Activated T-cell treated with anti-CD3 and anti-CD28 coated beads, Interleukin-2, amount 50 U/mL, for 24 hours (primary cell): ENCODE results near the gene IARS2.
"Not testable (repeated sequence)": the region's sequence is repeated elsewhere in the genome, so short reads cannot be mapped to it uniquely, and the experiment has no call there.

ENCODE experiments used
- DNase-seq: peaks from one replicate; pipeline ENCODE4 v3.0.0-alpha.2; 2020
- H3K27ac Mint-ChIP-seq: 2 replicates; pipeline ENCODE4 v1.8.0; 2020; ENCODE audit warnings: mild to moderate bottlenecking, mixed read lengths
- H3K27me3 Mint-ChIP-seq: 2 replicates; pipeline ENCODE4 v1.8.0; 2020; ENCODE audit warnings: mixed read lengths
- H3K36me3 Mint-ChIP-seq: 2 replicates; pipeline ENCODE4 v1.8.0; 2020; ENCODE audit warnings: low read depth, mixed read lengths
- H3K4me1 Mint-ChIP-seq: 2 replicates; pipeline ENCODE4 v1.8.0; 2020; ENCODE audit warnings: low read depth, mixed read lengths
- H3K4me3 Mint-ChIP-seq: 2 replicates; pipeline ENCODE4 v1.8.0; 2020; ENCODE audit warnings: mild to moderate bottlenecking, moderate library complexity, mixed read lengths
- H3K9me3 Mint-ChIP-seq: 2 replicates; pipeline ENCODE4 v1.8.0; 2020; ENCODE audit warnings: mixed read lengths

IARS2 gene

DNA sequence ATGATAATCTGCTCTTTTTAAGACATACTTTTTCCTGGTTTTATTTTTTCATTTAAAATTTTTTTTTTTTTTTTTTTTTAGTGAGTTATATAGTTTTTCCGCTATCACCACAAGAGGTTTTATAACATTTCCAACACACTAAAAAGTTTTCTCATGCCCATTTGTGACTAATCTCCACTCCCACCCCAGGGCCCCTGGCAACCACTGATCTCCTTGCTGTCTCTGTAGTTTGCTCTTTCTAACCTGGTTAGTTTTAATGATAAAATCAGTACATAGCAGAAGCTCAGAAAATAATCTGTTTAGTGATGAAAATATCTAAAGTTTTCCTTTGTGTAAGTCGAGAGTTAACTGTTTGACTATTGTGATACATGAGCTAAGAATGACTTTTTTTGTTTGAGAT is 41.8 kb downstream of the IARS2 start:
- Mint-ChIP-seq H3K4me3 (no peak overlapping the region), H3K27me3 (no peaks in the 10 kb centered on the region), H3K4me1 (peaks cover 15% of the 10 kb centered on the region), H3K36me3 (peaks cover 80% of the 10 kb centered on the region), H3K9me3 (no peaks in the 10 kb centered on the region), H3K27ac (peak overlapping the region; percentile 37)
- no peak for DNase-seq

DNA sequence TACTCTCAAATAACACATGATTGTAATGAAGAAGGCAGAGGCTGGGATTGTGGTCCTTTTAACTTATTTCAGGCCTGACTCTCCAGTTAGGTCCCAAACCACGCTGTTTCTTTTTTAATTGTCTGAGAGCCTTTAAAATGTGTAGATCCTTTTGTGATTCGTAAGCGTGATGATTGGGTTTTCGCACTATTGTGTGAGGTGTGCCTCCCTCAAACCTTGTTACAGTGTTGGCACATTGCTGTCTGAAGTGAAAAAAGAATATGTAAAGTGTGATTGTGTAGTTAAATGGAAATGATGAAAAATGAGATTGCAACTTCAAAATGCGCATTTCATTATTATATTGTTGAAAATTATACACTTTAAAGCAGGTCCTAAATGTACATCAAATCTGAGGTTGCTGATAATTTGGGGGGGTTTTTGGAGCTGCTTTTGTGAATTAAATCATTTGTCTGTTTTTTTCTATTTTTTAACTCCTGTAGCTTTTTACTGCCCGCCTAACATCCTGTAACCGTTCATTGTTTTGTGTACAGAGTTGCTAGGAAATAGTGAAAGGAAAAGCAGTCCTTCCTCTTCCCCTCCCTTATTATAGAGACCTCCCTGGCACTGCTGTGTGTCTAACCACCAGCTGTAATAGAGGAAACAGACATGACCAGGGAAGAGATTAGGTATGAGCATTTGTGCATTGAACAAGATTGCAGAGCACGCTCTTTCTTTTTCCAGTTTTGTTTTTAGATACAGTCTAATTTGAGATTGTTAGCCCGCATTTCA is 43.3 kb downstream of the IARS2 start:
- Mint-ChIP-seq H3K9me3 (no peaks in the 10 kb centered on the region), H3K27ac (peak overlapping the region; percentile 76), H3K36me3 (peaks cover 90% of the 10 kb centered on the region), H3K4me3 (no peak overlapping the region), H3K27me3 (no peaks in the 10 kb centered on the region), H3K4me1 (peaks cover 15% of the 10 kb centered on the region)
- DNase-seq, result no peak

DNA sequence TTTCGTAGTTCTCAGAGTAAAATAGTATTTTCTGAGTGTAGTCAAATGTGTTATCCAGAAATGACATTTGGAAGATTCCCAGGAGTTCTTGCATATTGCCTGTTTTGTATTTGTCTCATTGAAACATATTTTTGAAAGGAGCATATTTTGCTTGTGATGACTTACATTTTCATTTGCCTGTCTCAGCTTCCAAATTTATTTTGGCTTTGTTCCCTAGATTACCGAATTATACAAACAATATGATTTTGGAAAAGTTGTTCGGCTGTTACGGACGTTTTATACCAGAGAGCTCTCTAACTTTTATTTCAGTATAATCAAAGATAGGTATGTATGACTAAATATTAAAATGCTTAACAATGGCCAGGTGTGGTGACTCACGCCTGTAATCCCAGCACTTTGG is 46.0 kb downstream of the IARS2 start:
- peaks cover 86% of the 10 kb centered on the region for H3K36me3 Mint-ChIP-seq
- H3K27me3 Mint-ChIP-seq, result no peaks in the 10 kb centered on the region
- DNase-seq, result no peak
- H3K27ac Mint-ChIP-seq, result no peak overlapping the region
- peaks cover 15% of the 10 kb centered on the region for H3K4me1 Mint-ChIP-seq
- no peaks in the 10 kb centered on the region for H3K9me3 Mint-ChIP-seq
- no peak overlapping the region for H3K4me3 Mint-ChIP-seq

DNA sequence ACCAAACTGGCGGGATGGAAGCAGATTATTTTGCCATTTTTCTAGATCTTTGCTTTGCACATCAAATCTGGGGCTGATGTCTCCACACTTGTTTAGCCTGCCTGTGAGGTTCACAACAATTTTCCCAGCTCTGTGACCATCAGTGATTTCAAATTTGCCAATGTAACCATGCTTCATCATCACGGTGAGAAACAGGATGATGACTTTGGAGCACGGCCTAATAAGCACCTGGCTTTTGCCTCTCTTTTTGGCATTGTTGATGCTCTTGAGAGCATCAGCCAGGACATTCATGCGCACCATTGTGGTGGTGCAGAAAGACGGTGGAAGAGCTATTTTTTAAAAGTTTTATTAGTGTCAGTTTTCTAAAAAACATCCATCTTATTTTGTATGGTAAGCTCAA is 50.1 kb downstream of the IARS2 start:
- no peak for DNase-seq
- Mint-ChIP-seq H3K27ac (peak overlapping the region; percentile 66), H3K36me3 (peaks cover 88% of the 10 kb centered on the region), H3K4me3 (no peak overlapping the region), H3K9me3 (no peaks in the 10 kb centered on the region), H3K27me3 (no peaks in the 10 kb centered on the region), H3K4me1 (peaks cover 9% of the 10 kb centered on the region)

DNA sequence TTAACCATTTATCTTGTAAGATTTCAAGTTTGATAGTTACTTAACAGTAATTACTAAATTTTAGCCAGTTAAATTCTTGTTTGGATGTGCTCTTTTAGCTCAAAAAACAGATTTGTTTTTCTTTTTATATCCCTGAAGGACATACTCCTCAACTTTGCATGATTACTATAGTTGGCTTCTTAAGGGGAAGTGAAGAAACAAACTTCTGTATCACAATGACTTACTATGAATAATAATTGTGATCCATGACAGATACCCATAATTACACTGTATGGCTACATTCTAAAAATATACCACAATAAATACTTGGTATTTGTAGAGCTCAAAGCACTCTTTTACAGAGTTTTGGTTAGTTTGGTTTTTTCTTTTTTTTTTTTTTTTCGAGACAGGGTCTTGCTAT is 55.8 kb downstream of the IARS2 start:
- Mint-ChIP-seq H3K36me3 (peaks cover 84% of the 10 kb centered on the region), H3K4me3 (no peak overlapping the region), H3K9me3 (no peaks in the 10 kb centered on the region), H3K27ac (peak overlapping the region; percentile 14), H3K4me1 (peaks cover 9% of the 10 kb centered on the region), H3K27me3 (no peaks in the 10 kb centered on the region)
- no peak for DNase-seq

DNA sequence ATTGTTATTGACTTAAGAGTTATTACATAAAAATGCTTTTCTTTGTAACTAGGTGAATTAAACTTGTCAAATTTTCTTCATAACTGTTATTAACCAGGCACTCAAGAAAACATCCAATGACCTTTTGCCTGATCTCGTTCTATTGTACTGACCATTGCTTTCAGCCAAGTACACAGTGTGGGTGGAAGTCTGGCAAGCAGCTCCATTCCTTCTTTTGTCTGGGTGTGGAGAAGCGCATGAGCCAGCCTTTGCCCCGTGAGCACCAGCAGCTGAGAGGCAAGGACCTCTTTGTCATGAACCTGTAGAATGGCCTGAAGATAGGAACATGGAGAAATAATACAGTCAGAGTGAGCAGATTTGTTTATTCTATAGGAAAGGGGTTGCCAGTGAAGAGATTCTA is 57.5 kb downstream of the IARS2 start:
- peaks cover 84% of the 10 kb centered on the region for H3K36me3 Mint-ChIP-seq
- no peaks in the 10 kb centered on the region for H3K9me3 Mint-ChIP-seq
- no peaks in the 10 kb centered on the region for H3K27me3 Mint-ChIP-seq
- no peak for DNase-seq
- H3K4me1 Mint-ChIP-seq, result no peaks in the 10 kb centered on the region
- H3K27ac Mint-ChIP-seq, result no peak overlapping the region
- no peak overlapping the region for H3K4me3 Mint-ChIP-seq

DNA sequence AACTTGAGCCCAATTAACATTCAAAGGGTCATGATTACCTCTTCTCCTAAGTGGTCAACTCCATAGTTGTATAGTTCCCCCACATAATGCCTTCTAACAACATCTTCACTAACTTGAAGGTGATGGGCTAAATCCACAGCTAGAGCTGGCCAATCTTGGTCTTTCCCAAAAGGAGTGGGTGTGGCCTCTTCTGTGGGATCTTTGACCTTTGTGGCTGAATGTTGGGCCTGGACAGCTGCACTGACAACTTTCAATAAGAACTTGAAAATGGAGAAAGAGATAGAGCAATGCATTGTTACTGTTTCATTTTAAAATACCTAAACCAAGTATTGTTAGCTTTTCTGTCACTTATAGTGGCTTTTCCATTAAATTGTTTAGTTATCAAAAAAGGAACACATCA is 59.2 kb downstream of the IARS2 start:
- Mint-ChIP-seq H3K4me3 (no peak overlapping the region), H3K27ac (peak overlapping the region; percentile 53), H3K9me3 (no peaks in the 10 kb centered on the region), H3K27me3 (no peaks in the 10 kb centered on the region), H3K4me1 (peaks cover 15% of the 10 kb centered on the region), H3K36me3 (peaks cover 86% of the 10 kb centered on the region)
- DNase-seq, result no peak

DNA sequence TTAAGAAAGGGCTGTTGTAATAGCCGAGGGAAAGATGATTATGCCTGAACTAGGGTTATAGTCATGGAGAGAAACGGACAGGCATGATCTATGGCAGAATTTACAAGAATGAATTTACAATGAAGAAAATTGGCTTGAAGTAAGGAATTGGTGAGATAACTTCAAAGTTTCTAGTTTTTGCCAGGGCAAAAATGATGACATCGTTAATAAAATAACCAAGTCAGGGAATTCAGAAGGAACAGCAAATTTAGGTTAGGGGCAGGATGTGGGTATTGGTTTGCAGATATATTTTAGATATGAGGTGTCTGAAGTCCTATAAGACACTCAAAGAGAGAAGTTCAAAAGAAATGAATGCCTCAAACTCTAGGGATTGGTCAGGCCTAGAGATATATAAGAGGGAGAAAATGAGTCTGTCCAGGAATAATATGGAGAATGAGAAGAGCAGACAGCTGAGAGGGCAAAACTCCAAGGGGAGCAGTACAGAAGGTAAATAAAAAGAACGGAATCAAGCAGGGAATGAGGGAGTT is 62.8 kb downstream of the IARS2 start:
- Mint-ChIP-seq H3K27me3 (no peaks in the 10 kb centered on the region), H3K4me1 (peaks cover 19% of the 10 kb centered on the region), H3K36me3 (peaks cover 88% of the 10 kb centered on the region), H3K27ac (peak overlapping the region; percentile 79), H3K9me3 (no peaks in the 10 kb centered on the region), H3K4me3 (no peak overlapping the region)
- DNase-seq, result no peak

DNA sequence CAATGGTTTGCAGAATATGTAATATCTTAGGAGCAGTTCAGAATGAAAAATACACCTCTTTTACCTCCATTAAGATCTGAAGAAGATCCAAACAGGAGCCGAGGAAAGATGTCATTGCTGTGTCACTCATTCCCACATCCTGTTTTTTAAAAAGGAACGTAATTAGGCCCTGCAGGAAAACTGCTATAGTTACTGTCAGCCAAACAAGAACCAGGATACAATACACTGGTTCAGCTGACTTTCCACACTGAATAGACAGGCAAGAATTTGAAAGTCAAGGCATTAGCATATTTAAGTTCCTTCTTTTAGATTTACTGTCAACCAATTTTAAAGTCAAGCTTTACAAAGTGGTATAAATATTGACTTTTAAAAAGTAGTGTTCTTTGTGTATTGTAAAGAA is 63.8 kb downstream of the IARS2 start:
- H3K27me3 Mint-ChIP-seq, result no peaks in the 10 kb centered on the region
- H3K36me3 Mint-ChIP-seq, result peaks cover 82% of the 10 kb centered on the region
- no peak overlapping the region for H3K4me3 Mint-ChIP-seq
- peak overlapping the region; percentile 50 for H3K27ac Mint-ChIP-seq
- peaks cover 19% of the 10 kb centered on the region for H3K4me1 Mint-ChIP-seq
- no peak for DNase-seq
- no peaks in the 10 kb centered on the region for H3K9me3 Mint-ChIP-seq

DNA sequence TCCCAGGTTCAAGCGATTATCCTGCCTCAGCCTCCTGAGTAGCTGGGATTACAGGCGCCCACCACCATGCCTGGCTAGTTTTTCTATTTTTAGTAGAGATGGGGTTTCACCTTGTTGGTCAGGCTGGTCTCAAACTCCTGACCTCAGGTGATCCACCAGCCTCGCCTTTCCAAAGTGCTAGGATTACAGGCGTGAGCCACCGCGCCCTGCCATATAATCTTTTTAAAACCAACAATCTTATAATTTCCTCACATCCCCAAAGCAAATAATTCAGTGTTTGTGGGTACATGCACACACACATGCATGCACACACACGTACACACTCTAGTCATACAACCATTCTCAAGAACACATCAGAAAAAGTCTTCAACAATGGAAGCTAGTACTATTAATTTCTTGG is 64.6 kb downstream of the IARS2 start:
- H3K27me3 Mint-ChIP-seq, H3K9me3 Mint-ChIP-seq, DNase-seq, H3K4me3 Mint-ChIP-seq: not testable (repeated sequence)
- peaks cover 19% of the 10 kb centered on the region for H3K4me1 Mint-ChIP-seq
- peaks cover 80% of the 10 kb centered on the region for H3K36me3 Mint-ChIP-seq
- peak overlapping the region; percentile 1 for H3K27ac Mint-ChIP-seq

DNA sequence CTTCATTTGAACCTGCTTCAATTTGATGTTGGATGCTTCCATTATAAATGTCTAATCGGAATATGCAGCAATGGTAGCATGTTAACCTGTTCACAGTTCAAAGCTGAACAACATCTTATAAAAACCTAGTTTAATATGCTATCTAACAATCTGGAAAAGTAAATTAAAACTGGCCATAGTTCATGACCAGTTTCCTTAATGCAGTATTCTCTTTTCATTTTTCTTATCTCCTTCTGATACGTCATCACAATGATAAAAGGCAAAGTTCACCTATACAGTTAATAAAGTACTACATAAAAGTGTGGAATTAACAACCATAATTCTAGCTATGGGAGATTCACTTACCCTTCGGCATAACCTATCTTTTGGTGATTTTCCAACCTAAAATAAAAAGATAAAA is 65.1 kb downstream of the IARS2 start:
- Mint-ChIP-seq H3K27me3 (no peaks in the 10 kb centered on the region), H3K4me3 (no peak overlapping the region), H3K4me1 (peaks cover 19% of the 10 kb centered on the region), H3K27ac (no peak overlapping the region), H3K9me3 (no peaks in the 10 kb centered on the region), H3K36me3 (peaks cover 80% of the 10 kb centered on the region)
- no peak for DNase-seq

DNA sequence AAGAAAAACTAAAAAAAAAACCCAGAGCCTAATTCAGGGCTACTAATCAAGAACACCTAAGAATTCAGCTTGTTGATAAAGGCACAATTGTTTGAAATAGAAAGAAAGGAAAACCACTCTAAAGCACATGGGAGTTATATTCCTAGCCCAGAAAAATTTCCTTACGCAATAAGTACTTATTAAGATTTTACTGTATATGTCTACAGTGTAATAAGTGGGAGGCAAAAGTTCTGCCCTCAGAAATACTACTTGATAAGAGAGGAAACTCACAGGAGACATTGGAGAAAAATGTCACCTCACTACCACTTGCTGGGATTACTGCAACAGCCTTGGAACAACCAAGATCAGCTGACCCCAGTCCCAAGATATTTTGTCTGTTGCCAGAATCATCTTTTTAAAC is 66.1 kb downstream of the IARS2 start:
- Mint-ChIP-seq H3K4me1 (peaks cover 19% of the 10 kb centered on the region), H3K36me3 (peaks cover 79% of the 10 kb centered on the region), H3K27me3 (no peaks in the 10 kb centered on the region), H3K4me3 (no peak overlapping the region), H3K27ac (peak overlapping the region; percentile 1), H3K9me3 (no peaks in the 10 kb centered on the region)
- no peak for DNase-seq

DNA sequence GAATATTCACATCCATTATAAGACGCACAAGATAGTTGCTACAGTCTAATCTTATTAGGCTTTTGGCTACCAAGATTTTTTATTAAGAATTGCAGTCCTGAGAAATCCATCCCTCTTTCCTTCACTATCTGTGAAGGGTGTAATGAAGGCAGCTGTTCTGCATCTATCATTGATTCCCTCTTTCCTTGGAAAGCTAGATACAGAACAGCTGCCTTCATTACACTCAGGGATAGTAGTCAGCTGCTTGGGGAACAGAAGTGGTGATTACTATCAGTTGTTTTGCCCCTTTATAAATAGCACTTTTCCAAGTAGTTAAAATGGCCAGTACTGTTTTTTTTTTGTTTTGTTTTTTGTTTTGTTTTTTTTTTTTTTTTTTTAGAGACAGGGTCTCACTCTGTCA is 70.2 kb downstream of the IARS2 start:
- no peak overlapping the region for H3K4me3 Mint-ChIP-seq
- H3K27ac Mint-ChIP-seq, result no peak overlapping the region
- H3K27me3 Mint-ChIP-seq, result no peaks in the 10 kb centered on the region
- DNase-seq, result no peak
- peaks cover 77% of the 10 kb centered on the region for H3K36me3 Mint-ChIP-seq
- H3K9me3 Mint-ChIP-seq, result no peaks in the 10 kb centered on the region
- peaks cover 2% of the 10 kb centered on the region for H3K4me1 Mint-ChIP-seq

DNA sequence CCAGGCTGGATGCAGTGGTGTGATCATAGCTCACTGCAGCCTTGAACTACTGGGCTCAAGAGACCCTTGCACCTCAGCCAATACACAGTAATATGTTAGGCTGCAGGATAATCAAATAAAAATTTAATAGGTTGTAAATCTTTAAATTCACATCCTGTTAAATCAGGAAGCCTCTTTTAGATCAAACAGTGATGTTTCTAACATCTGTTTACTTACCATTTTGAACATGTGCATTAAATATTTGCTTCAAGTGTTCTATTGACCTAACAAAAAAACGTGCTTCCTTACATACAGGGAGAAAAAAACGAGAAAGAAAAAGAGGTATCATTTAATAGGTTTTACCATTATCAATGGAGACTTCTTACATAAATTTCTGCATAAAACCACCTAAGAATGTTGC is 70.6 kb downstream of the IARS2 start:
- DNase-seq, result no peak
- no peaks in the 10 kb centered on the region for H3K27me3 Mint-ChIP-seq
- no peak overlapping the region for H3K27ac Mint-ChIP-seq
- peaks cover 2% of the 10 kb centered on the region for H3K4me1 Mint-ChIP-seq
- no peaks in the 10 kb centered on the region for H3K9me3 Mint-ChIP-seq
- no peak overlapping the region for H3K4me3 Mint-ChIP-seq
- peaks cover 80% of the 10 kb centered on the region for H3K36me3 Mint-ChIP-seq

DNA sequence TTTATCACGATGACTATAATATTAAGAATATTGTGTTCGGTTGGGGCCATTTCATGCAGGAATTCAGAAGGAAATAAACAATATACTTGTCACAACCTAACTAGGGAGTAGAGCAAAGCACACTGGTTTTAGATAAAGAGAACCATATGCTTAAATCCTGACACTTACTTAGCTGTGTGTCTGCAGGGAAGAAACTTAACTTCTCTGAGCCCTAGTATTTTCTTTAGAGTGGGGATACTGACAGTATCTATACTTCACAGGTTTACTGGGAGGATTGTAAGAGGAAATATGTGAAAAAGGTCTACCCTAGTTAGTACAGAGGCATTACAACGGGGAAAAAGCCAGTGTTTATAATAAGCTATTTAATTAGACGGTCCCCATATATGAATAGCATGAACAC is 72.9 kb downstream of the IARS2 start:
- no peak overlapping the region for H3K27ac Mint-ChIP-seq
- no peaks in the 10 kb centered on the region for H3K27me3 Mint-ChIP-seq
- H3K4me3 Mint-ChIP-seq, result no peak overlapping the region
- H3K9me3 Mint-ChIP-seq, result no peaks in the 10 kb centered on the region
- DNase-seq, result no peak
- H3K36me3 Mint-ChIP-seq, result peaks cover 81% of the 10 kb centered on the region
- H3K4me1 Mint-ChIP-seq, result no peaks in the 10 kb centered on the region
